ENCODE data around the gene TAF6. TPM values are rescaled to one million over a fixed set of nuclear protein-coding genes. Genes with fewer than 3 reads are reported as not detected.

TAF6 gene
- total and polyA plus RNA-seq, 2 of the 4 experiments (the other 2 are of a cell fraction) = 11.3 to 55.3 TPM

DNA sequence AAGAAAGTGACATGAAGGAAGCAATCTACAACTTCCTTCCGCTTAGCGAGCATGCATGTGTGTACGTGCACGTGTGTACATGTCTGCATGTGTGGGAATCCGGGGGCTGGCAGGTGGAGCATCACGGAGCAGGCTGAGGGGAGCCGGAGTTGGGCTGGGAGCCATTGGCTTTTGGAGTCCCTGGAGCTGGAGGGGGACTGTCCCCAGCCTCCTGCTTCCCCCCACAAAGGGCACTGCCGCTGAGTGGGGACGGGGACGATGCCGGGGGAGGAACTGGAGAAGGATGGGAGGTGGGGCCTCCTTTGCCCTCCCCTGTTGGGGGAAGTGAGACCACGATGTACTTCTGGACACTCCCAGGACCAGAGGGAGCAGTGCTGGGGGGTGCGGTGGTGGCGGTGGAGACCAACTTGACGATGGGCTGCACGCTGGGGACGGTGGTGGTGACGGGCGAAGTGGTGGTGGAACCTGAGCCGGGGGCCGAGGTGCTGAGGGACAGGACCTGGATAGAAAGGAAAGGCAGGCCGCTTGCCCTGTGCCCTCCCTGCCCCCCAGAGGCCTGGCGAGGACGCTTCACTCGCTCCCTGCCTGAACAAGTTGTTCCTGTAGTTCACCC, 11.9 kb downstream of the TAF6 start:
- Histone ChIP-seq H3K4me2 (ENCODE audit: low read depth, low read length) (no peak overlapping the region), H3K23ac (ENCODE audit: low read depth, low read length) (no peak overlapping the region), H3K18ac (ENCODE audit: low read depth, low read length) (no peak overlapping the region), H3K27me3 (ENCODE audit: control insufficient read depth, insufficient read depth, low read length) (no peaks in the 10 kb centered on the region), H3K27ac (ENCODE audit: insufficient read depth, low read length) (no peak overlapping the region), H4K91ac (ENCODE audit: insufficient read depth, low read depth, low read length) (no peak overlapping the region), H2BK15ac (ENCODE audit: low read depth, low read length) (no peak overlapping the region), H3K9ac (ENCODE audit: low read depth, low read length) (no peak overlapping the region), H2AFZ (replicated peaks; ENCODE audit: low read length, poor library complexity) (no peak overlapping the region), H2BK5ac (ENCODE audit: low read depth, low read length, poor library complexity, severe bottlenecking) (no peak overlapping the region), H2AK5ac (ENCODE audit: low read depth, low read length) (no peak overlapping the region), H3K4ac (ENCODE audit: low read depth, low read length) (no peak overlapping the region), H3K56ac (ENCODE audit: extremely low read depth, insufficient read depth, low read length) (no peak overlapping the region), H3K79me1 (ENCODE audit: low read depth in 1 of 2, low read length in 2 of 2) (peaks cover 5 to 18% of the 10 kb centered on the region in 2 experiments), H3K4me3 (ENCODE audit: insufficient read depth, low read depth, low read length) (no peak overlapping the region), H2BK120ac (ENCODE audit: low read depth, low read length) (no peak overlapping the region), H4K5ac (ENCODE audit: low read depth, low read length) (no peak overlapping the region), H3K9me1 (ENCODE audit: insufficient read depth, low read length) (peaks cover 5% of the 10 kb centered on the region; the same call in 1 of the 2 replicates), H3K36me3 (ENCODE audit: control insufficient read depth, insufficient read depth, low read length) (peaks cover 64% of the 10 kb centered on the region), H3K4me1 (ENCODE audit: control insufficient read depth, insufficient read depth, low read length) (peaks cover 7% of the 10 kb centered on the region), H4K8ac (ENCODE audit: low read depth in 2 of 2, low read length in 2 of 2) (no peak overlapping the region), H3K14ac (replicated peaks; ENCODE audit: low read depth, low read length) (no peak overlapping the region), H4K20me1 (ENCODE audit: insufficient read depth, low read length) (peaks cover 3% of the 10 kb centered on the region; the same call in 1 of the 2 replicates), H3K9me3 (ENCODE audit: control insufficient read depth, insufficient read depth, low read length) (no peaks in the 10 kb centered on the region), H2BK20ac (ENCODE audit: low read depth, low read length) (no peak overlapping the region), H2AK9ac (replicated peaks; ENCODE audit: low read depth, low read length, poor library complexity) (no peak overlapping the region)
- in situ Hi-C loops (cut with MboI; ENCODE audit: low sequenced_read_pairs) = no loop called here
- dilution Hi-C loops (cut with HindIII; ENCODE audit: low sequenced_read_pairs, unreplicated experiment) = no loop called here
- POLR2A ChIA-PET (ENCODE audit: unreplicated experiment) = no interaction called here
- BruUV-seq (replicated peaks) = TSS peak; percentile 97
- TF ChIP-seq POLR2A (IDR thresholded peaks at IDR 0.05; ENCODE audit: low read depth, low read length) (no peak), FOS (IDR thresholded peaks at IDR 0.05; ENCODE audit: low read depth, low read length) (no peak), BHLHE40 (IDR thresholded peaks at IDR 0.05; ENCODE audit: low read depth, low read length) (no peak), MXI1 (IDR thresholded peaks at IDR 0.05; ENCODE audit: borderline replicate concordance, low read depth, low read length) (no peak), RAD21 (IDR thresholded peaks at IDR 0.05; ENCODE audit: low read length) (no peak), CEBPB (IDR thresholded peaks at IDR 0.05; ENCODE audit: low read depth, low read length) (no peak), RCOR1 (IDR thresholded peaks at IDR 0.05; ENCODE audit: insufficient replicate concordance, low read length) (no peak), NFE2L2 (IDR thresholded peaks at IDR 0.05; ENCODE audit: low read depth, low read length) (no peak), MAFK (IDR thresholded peaks at IDR 0.05; ENCODE audit: low read depth, low read length) (no peak), CHD1 (IDR thresholded peaks at IDR 0.05; ENCODE audit: low read depth, low read length) (no peak), RFX5 (IDR thresholded peaks at IDR 0.05; ENCODE audit: low read depth, low read length) (no peak), SMC3 (IDR thresholded peaks at IDR 0.05; ENCODE audit: low read depth, low read length) (no peak), MAZ (IDR thresholded peaks at IDR 0.05; ENCODE audit: borderline replicate concordance, low read depth, low read length) (no peak)
- TF ChIP-seq, protein P1, sequence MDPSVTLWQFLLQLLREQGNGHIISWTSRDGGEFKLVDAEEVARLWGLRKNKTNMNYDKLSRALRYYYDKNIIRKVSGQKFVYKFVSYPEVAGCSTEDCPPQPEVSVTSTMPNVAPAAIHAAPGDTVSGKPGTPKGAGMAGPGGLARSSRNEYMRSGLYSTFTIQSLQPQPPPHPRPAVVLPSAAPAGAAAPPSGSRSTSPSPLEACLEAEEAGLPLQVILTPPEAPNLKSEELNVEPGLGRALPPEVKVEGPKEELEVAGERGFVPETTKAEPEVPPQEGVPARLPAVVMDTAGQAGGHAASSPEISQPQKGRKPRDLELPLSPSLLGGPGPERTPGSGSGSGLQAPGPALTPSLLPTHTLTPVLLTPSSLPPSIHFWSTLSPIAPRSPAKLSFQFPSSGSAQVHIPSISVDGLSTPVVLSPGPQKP (IDR thresholded peaks at IDR 0.05; ENCODE audit: borderline replicate concordance, low read depth, low read length) = no peak
- TF ChIP-seq, protein P2, sequence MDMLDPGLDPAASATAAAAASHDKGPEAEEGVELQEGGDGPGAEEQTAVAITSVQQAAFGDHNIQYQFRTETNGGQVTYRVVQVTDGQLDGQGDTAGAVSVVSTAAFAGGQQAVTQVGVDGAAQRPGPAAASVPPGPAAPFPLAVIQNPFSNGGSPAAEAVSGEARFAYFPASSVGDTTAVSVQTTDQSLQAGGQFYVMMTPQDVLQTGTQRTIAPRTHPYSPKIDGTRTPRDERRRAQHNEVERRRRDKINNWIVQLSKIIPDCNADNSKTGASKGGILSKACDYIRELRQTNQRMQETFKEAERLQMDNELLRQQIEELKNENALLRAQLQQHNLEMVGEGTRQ (IDR thresholded peaks at IDR 0.05; ENCODE audit: low read depth, low read length) = no peak
- TF ChIP-seq, protein P3, sequence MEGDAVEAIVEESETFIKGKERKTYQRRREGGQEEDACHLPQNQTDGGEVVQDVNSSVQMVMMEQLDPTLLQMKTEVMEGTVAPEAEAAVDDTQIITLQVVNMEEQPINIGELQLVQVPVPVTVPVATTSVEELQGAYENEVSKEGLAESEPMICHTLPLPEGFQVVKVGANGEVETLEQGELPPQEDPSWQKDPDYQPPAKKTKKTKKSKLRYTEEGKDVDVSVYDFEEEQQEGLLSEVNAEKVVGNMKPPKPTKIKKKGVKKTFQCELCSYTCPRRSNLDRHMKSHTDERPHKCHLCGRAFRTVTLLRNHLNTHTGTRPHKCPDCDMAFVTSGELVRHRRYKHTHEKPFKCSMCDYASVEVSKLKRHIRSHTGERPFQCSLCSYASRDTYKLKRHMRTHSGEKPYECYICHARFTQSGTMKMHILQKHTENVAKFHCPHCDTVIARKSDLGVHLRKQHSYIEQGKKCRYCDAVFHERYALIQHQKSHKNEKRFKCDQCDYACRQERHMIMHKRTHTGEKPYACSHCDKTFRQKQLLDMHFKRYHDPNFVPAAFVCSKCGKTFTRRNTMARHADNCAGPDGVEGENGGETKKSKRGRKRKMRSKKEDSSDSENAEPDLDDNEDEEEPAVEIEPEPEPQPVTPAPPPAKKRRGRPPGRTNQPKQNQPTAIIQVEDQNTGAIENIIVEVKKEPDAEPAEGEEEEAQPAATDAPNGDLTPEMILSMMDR (conservative IDR thresholded peaks at IDR 0.05; ENCODE audit: low read depth, low read length) = no peak
- CTCF ChIA-PET = no interaction called here
- intact Hi-C loops (cut with micrococcal nuclease) = no loop called here
- 82% methylated on average over 14 of the region's 25 CpGs; no CpG with 5 or more reads in 1 of the 2 experiments for WGBS, 2 experiments (ENCODE audit: extremely low coverage in 2 of 2, insufficient read length in 1 of 2)
- ATAC-seq (ENCODE audit: low read depth) (no peak), DNase-seq (no peak)
